Brain microvascular endothelial cell (primary cell): ENCODE measurements around the gene PRH1.

Experiments
- DNase-seq: peaks from one replicate; pipeline ENCODE4 v3.0.0-alpha.2; 2020
- H3K27ac ChIP-seq: fragments of 250-450 bp; sonication (Bioruptor Pico); 2 replicates; pipeline ENCODE4 v1.5.1; 2020; ENCODE audit warnings: mild to moderate bottlenecking, moderate library complexity
- H3K27me3 ChIP-seq: fragments of 250-450 bp; sonication (Bioruptor Pico); replicated peaks from 2 replicates; pipeline ENCODE4 v1.5.1; 2020; ENCODE audit warnings: mild to moderate bottlenecking
- H3K36me3 ChIP-seq: fragments of 250-450 bp; sonication (Bioruptor Pico); replicated peaks from 2 replicates; pipeline ENCODE4 v1.5.1; 2020; ENCODE audit warnings: mild to moderate bottlenecking
- H3K4me3 ChIP-seq: 2 replicates; pipeline ENCODE4 v1.5.1; 2011; ENCODE audit warnings: low read depth, mild to moderate bottlenecking, control low read depth, low read length, moderate library complexity
- CTCF ChIP-seq: IDR thresholded peaks from 2 replicates; pipeline ENCODE4 v1.5.1; 2011; ENCODE audit warnings: low read depth, mild to moderate bottlenecking, moderate library complexity, low read length, control low read depth, inconsistent platforms; ENCODE audit errors: missing control alignments
- in situ Hi-C: cut with HindIII; loops from 2 replicates; pipeline ENCODE4 v1.10.0; 2017; ENCODE audit warnings: low sequenced_read_pairs, low pct_ligation_motif_present

PRH1 gene

GRCh38 chr12:10838461-10838860 lies 45.6 kb downstream of the PRH1 start:
- Histone ChIP-seq H3K4me3 (no peak overlapping the region), H3K36me3 (no peaks in the 10 kb centered on the region), H3K27ac (no peak overlapping the region), H3K27me3 (no peaks in the 10 kb centered on the region)
- no peak for TF ChIP-seq CTCF
- no peak for DNase-seq
- in situ Hi-C loops, result no loop called here
